Activated CD4-positive, alpha-beta memory T cell treated with anti-CD3 and anti-CD28 coated beads for 36 hours (primary cell): Measurements from ENCODE around the gene PPFIBP2. TPM values are rescaled to one million over a fixed set of nuclear protein-coding genes. Genes with fewer than 3 reads are reported as not detected.
"Not testable (repeated sequence)": the region's sequence is repeated elsewhere in the genome, so short reads cannot be mapped to it uniquely, and the experiment has no call there.

Experiments used
- CTCF ChIA-PET: fragments of 350-600 bp; sonication (Branson Sonifier 250); formaldehyde crosslinking; loops from one replicate; lab custom pipeline; 2021; ENCODE audit warnings: antibody characterized with exemption, inconsistent platforms; lab: Charles Lee
- POLR2A ChIA-PET: fragments of 350-600 bp; sonication (Branson Sonifier 250); formaldehyde crosslinking; loops from one replicate; lab custom pipeline; 2021; ENCODE audit warnings: antibody characterized with exemption; lab: Charles Lee
- DNase-seq: peaks from one replicate; pipeline ENCODE4 v3.0.0-alpha.2; 2020
- H3K27ac Mint-ChIP-seq: one replicate; pipeline ENCODE4 v1.8.0; 2021; ENCODE audit warnings: mixed read lengths
- H3K27me3 Mint-ChIP-seq: one replicate; pipeline ENCODE4 v1.8.0; 2021; ENCODE audit warnings: mixed read lengths
- H3K36me3 Mint-ChIP-seq: one replicate; pipeline ENCODE4 v1.8.0; 2021; ENCODE audit warnings: mixed read lengths
- H3K4me1 Mint-ChIP-seq: one replicate; pipeline ENCODE4 v1.8.0; 2021; ENCODE audit warnings: low read depth, mixed read lengths
- H3K4me3 Mint-ChIP-seq: one replicate; pipeline ENCODE4 v1.8.0; 2021; ENCODE audit warnings: mild to moderate bottlenecking, mixed read lengths
- H3K9me3 Mint-ChIP-seq: one replicate; pipeline ENCODE4 v1.8.0; 2021; ENCODE audit warnings: mixed read lengths
- intact Hi-C: fragments of 100-400 bp; cut with micrococcal nuclease; formaldehyde crosslinking; loops from one replicate; pipeline ENCODE4 v1.15.1; 2023
- total RNA-seq, 2 experiments: library from RNA; stranded (reverse); gene quantifications; one replicate each; pipeline ENCODE4 v1.2.3, GENCODE V29; 2021

Gene PPFIBP2
- total RNA-seq, 2 experiments from 2014 or later: 8.8 to 9.2 TPM

DNA sequence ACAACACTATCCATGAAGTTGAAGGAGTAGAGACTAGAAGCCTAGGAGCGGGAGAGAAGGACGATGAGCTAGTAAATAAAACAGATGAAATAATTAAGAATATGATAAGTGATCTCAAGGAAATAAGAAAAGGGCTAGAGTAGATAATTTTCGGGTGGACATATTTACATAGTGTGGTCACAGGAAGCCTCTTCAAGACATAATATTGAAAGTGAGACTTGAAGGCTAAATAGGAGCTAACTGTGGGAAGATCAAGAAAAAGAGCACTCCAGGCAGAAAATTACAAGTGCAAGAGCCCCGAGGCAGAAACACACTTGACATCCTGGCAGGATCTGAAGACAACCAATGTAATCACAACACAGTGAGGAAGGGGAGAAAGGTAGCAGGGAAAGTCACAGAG, 11.9 kb upstream of the PPFIBP2 start:
- no peak overlapping the region for H3K4me3 Mint-ChIP-seq
- no peaks in the 10 kb centered on the region for H3K27me3 Mint-ChIP-seq
- H3K9me3 Mint-ChIP-seq: no peaks in the 10 kb centered on the region
- no peak overlapping the region for H3K27ac Mint-ChIP-seq
- ChIA-PET CTCF (interaction anchor here (0.6 to 0.8 kb wide), 2 partner anchors 12 to 59 kb away, joined by 3 read pairs; partner anchors contain the start of gene PPFIBP2), POLR2A (no interaction called here)
- H3K4me1 Mint-ChIP-seq: no peaks in the 10 kb centered on the region
- no peak for DNase-seq
- intact Hi-C loops: no loop called here
- no peaks in the 10 kb centered on the region for H3K36me3 Mint-ChIP-seq

- no peaks in the 10 kb centered on the region for H3K27me3 Mint-ChIP-seq
- H3K4me3 Mint-ChIP-seq: no peak overlapping the region
- DNase-seq: no peak
- no peaks in the 10 kb centered on the region for H3K36me3 Mint-ChIP-seq
- ChIA-PET POLR2A (no interaction called here), CTCF (interaction anchor here (0.7 to 3.1 kb wide), 2 partner anchors 64 to 159 kb away, joined by 3 to 10 read pairs; no protein-coding TSS in a partner anchor)
- no peaks in the 10 kb centered on the region for H3K9me3 Mint-ChIP-seq
- H3K4me1 Mint-ChIP-seq: no peaks in the 10 kb centered on the region
- no peak overlapping the region for H3K27ac Mint-ChIP-seq
- intact Hi-C loops: no loop called here
Observed at GRCh38 chr11:7506243-7506642, 7.6 kb upstream of the PPFIBP2 start.

DNA sequence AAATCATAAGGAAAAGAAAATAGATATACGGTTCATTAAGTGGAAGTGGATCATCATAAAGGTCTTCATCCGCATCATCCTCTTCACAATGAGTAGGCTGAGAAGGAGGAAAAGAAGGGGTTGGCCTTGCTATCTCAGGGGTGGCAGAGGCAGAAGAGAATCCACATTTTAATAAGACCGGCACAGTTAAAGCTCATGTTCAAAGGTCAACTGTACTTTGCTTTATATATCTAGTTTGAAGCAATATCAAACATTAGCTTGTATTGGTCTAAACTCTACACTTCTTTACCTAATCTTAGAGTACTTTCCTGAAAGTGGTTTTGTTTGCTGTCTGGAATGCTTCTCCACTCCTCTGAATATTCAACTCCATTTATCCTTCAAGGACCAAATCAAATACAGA, 5.7 kb upstream of the PPFIBP2 start:
- Mint-ChIP-seq H3K9me3 (no peaks in the 10 kb centered on the region), H3K27me3 (no peaks in the 10 kb centered on the region), H3K27ac (no peak overlapping the region), H3K4me3 (no peak overlapping the region), H3K4me1 (peaks cover 2% of the 10 kb centered on the region), H3K36me3 (no peaks in the 10 kb centered on the region)
- CTCF ChIA-PET: interaction anchor here (1.0 to 3.1 kb wide), 2 partner anchors 149 to 158 kb away, joined by 4 to 10 read pairs; no protein-coding TSS in a partner anchor
- no peak for DNase-seq
- intact Hi-C loops: no loop called here
- POLR2A ChIA-PET: no interaction called here

- intact Hi-C loops: no loop called here
- Mint-ChIP-seq H3K4me3 (no peak overlapping the region), H3K36me3 (no peaks in the 10 kb centered on the region), H3K9me3 (no peaks in the 10 kb centered on the region), H3K27ac (no peak overlapping the region), H3K4me1 (peaks cover 5% of the 10 kb centered on the region), H3K27me3 (no peaks in the 10 kb centered on the region)
- no peak for DNase-seq
- ChIA-PET POLR2A (no interaction called here), CTCF (interaction anchor here (1.2 to 5.3 kb wide), 3 partner anchors 146 to 185 kb away, joined by 3 to 23 read pairs (median 3); no protein-coding TSS in a partner anchor)
Observed at GRCh38 chr11:7509966-7510365, 3.8 kb upstream of the PPFIBP2 start.

- Mint-ChIP-seq H3K36me3 (no peaks in the 10 kb centered on the region), H3K4me1 (peaks cover 17% of the 10 kb centered on the region), H3K4me3 (no peak overlapping the region), H3K27ac (no peak overlapping the region), H3K9me3 (no peaks in the 10 kb centered on the region), H3K27me3 (no peaks in the 10 kb centered on the region)
- ChIA-PET CTCF (interaction anchor here (0.8 to 5.3 kb wide), 8 partner anchors 12 to 413 kb away, joined by 3 to 41 read pairs (median 6); no protein-coding TSS in a partner anchor), POLR2A (no interaction called here)
- DNase-seq: no peak
- intact Hi-C loops: no loop called here
Observed at GRCh38 chr11:7511401-7511800, 2.4 kb upstream of the PPFIBP2 start.

GRCh38 chr11:7512525-7513233, 1.1 kb upstream of the PPFIBP2 start:
- no peaks in the 10 kb centered on the region for H3K9me3 Mint-ChIP-seq
- peaks cover 24% of the 10 kb centered on the region for H3K4me1 Mint-ChIP-seq
- H3K27me3 Mint-ChIP-seq: no peaks in the 10 kb centered on the region
- ChIA-PET CTCF (interaction anchor here (0.6 to 5.3 kb wide), 25 partner anchors 9 to 415 kb away, joined by 3 to 41 read pairs (median 4); no protein-coding TSS in a partner anchor), POLR2A (no interaction called here)
- intact Hi-C loops: loop anchor here (1.0 to 2.0 kb wide), 5 partner anchors 26 to 475 kb away; partner anchors contain the start of gene EIF3F
- no peak for DNase-seq
- H3K27ac Mint-ChIP-seq: peak overlapping the region; percentile 80
- no peaks in the 10 kb centered on the region for H3K36me3 Mint-ChIP-seq
- peak overlapping the region; percentile 85 for H3K4me3 Mint-ChIP-seq

GRCh38 chr11:7514099-7514591, 346 bp downstream of the PPFIBP2 start:
- intact Hi-C loops: no loop called here
- Mint-ChIP-seq H3K9me3 (no peaks in the 10 kb centered on the region), H3K4me1 (peaks cover 24% of the 10 kb centered on the region), H3K27ac (no peak overlapping the region), H3K27me3 (no peaks in the 10 kb centered on the region), H3K4me3 (peak overlapping the region; percentile 85), H3K36me3 (no peaks in the 10 kb centered on the region)
- CTCF ChIA-PET: interaction anchor here (0.6 to 5.3 kb wide), 20 partner anchors 9 to 473 kb away, joined by 3 to 41 read pairs (median 4); partner anchors contain the start of gene EIF3F
- peak; percentile 35 for DNase-seq
- POLR2A ChIA-PET: interaction anchor here (1.5 kb wide), 1 partner anchor 20 kb away, joined by 4 read pairs; no protein-coding TSS in a partner anchor

GRCh38 chr11:7515447-7515886, 1.7 kb downstream of the PPFIBP2 start:
- Mint-ChIP-seq H3K4me1 (peaks cover 24% of the 10 kb centered on the region), H3K4me3 (no peak overlapping the region), H3K9me3 (no peaks in the 10 kb centered on the region), H3K27me3 (no peaks in the 10 kb centered on the region), H3K27ac (no peak overlapping the region), H3K36me3 (no peaks in the 10 kb centered on the region)
- ChIA-PET CTCF (interaction anchor here (0.6 to 4.4 kb wide), 5 partner anchors 11 to 150 kb away, joined by 3 to 41 read pairs (median 5); no protein-coding TSS in a partner anchor), POLR2A (interaction anchor here (1.5 kb wide), 1 partner anchor 18 kb away, joined by 4 read pairs; no protein-coding TSS in a partner anchor)
- intact Hi-C loops: no loop called here
- DNase-seq: no peak

DNA sequence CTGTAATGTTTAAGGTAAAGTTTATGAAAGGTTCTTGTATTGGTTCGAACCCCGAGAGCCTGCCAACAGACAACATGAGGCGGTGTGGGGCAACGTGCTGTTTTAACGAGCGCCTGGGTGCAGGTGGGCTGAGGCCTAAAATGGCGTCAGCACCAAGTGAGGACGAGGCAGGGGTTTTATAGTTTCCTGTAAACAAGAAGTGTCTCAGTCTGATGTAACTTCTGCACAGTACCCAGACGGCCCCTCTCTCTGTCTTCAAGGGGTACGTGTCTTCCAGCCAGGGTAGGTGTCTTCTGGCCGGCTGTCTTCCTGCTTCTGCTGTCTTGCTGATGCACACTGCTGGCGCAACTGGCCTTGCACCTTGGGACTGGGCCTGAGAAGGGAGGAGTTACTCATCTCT, 2.7 kb downstream of the PPFIBP2 start:
- H3K9me3 Mint-ChIP-seq: no peaks in the 10 kb centered on the region
- no peaks in the 10 kb centered on the region for H3K27me3 Mint-ChIP-seq
- no peaks in the 10 kb centered on the region for H3K36me3 Mint-ChIP-seq
- intact Hi-C loops: no loop called here
- POLR2A ChIA-PET: no interaction called here
- no peak for DNase-seq
- no peak overlapping the region for H3K27ac Mint-ChIP-seq
- CTCF ChIA-PET: interaction anchor here (0.6 kb wide), 1 partner anchor 33 kb away, joined by 3 read pairs; no protein-coding TSS in a partner anchor
- no peak overlapping the region for H3K4me3 Mint-ChIP-seq
- H3K4me1 Mint-ChIP-seq: peaks cover 24% of the 10 kb centered on the region

GRCh38 chr11:7517743-7518142, 3.9 kb downstream of the PPFIBP2 start:
- H3K36me3 Mint-ChIP-seq, intact Hi-C loops, POLR2A ChIA-PET, H3K27me3 Mint-ChIP-seq, DNase-seq, H3K27ac Mint-ChIP-seq, H3K4me3 Mint-ChIP-seq, CTCF ChIA-PET, H3K9me3 Mint-ChIP-seq: not testable (repeated sequence)
- peaks cover 23% of the 10 kb centered on the region for H3K4me1 Mint-ChIP-seq

DNA sequence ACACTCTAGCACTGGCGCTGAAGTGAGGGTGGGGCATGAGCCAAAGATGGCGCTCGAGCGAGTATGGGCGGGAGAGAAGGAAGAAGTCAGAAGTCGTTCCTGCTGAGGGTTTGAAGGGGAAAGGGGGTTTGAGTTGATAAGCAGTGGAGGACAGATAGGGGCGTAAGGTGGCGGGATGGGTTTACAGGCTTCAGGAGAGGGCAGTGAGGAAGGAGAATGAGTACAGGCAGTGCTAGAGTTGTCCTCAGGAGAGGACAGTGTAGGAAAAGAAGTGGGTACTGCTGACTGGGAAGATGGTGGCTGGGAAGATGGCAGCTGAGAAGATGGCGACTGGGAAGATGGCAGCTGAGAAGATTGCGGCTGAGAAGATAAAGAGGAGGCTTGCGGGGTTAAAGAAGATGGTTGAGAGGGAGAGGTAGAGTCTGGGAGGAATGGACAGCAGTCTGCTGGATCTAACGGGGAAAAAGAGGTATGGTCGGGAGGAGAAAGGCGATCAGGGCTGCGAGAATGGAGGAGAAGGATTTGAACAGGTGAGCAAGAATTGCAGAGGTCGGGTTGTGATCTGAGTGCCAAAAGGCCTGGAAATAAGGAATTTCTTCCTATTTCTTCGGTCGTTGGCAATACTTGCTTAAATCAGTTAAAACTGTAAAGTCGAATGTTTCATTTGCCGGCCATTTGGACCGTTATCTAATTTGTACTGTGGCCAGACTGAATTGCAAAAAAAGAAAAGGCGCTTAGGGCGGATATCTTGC, 5.2 kb downstream of the PPFIBP2 start:
- POLR2A ChIA-PET: no interaction called here
- Mint-ChIP-seq H3K36me3 (no peaks in the 10 kb centered on the region), H3K27ac (no peak overlapping the region), H3K4me1 (peaks cover 26% of the 10 kb centered on the region), H3K9me3 (no peaks in the 10 kb centered on the region), H3K4me3 (no peak overlapping the region), H3K27me3 (no peaks in the 10 kb centered on the region)
- DNase-seq: no peak
- intact Hi-C loops: no loop called here
- CTCF ChIA-PET: no interaction called here
